Activated CD4-positive, alpha-beta T cell treated with anti-CD3 and anti-CD28 coated beads, Interleukin-2, amount 50 U/mL, for 24 hours (primary cell): ENCODE data around the gene RNGTT.
"Not testable (repeated sequence)": the region's sequence is repeated elsewhere in the genome, so short reads cannot be mapped to it uniquely, and the experiment has no call there.

ENCODE experiments used
- DNase-seq, 2 donors: peaks; one replicate each; pipeline ENCODE4 v3.0.0-alpha.2; 2020; ENCODE audit warnings: low read depth in 1 of 2, low spot score in 1 of 2

RNGTT gene

GRCh38 chr6:88730611-88731011, 232.8 kb downstream of the RNGTT start:
- no peak for DNase-seq

GRCh38 chr6:88728756-88729155, 234.7 kb downstream of the RNGTT start:
- DNase-seq: no peak

GRCh38 chr6:88726409-88726808, 237.0 kb downstream of the RNGTT start:
- DNase-seq: not testable (repeated sequence)

GRCh38 chr6:88725111-88725975, 238.1 kb downstream of the RNGTT start:
- DNase-seq: no peak

GRCh38 chr6:88722686-88723085, 240.7 kb downstream of the RNGTT start:
- DNase-seq: no peak

- not testable (repeated sequence) for DNase-seq
These were observed 247.0 kb downstream of the RNGTT start for GRCh38 chr6:88716399-88716798.

GRCh38 chr6:88712243-88712936, 251.0 kb downstream of the RNGTT start:
- no peak for DNase-seq

GRCh38 chr6:88709819-88710246, 253.6 kb downstream of the RNGTT start:
- DNase-seq: no peak

- no peak for DNase-seq
These were observed 255.1 kb downstream of the RNGTT start for GRCh38 chr6:88708197-88708744.

GRCh38 chr6:88705601-88706000, 257.8 kb downstream of the RNGTT start:
- DNase-seq: no peak

GRCh38 chr6:88704980-88705379, 258.4 kb downstream of the RNGTT start:
- no peak for DNase-seq

GRCh38 chr6:88702956-88703556, 260.4 kb downstream of the RNGTT start:
- no peak for DNase-seq

- DNase-seq: no peak
These were observed 264.8 kb downstream of the RNGTT start for GRCh38 chr6:88698661-88699060.

- DNase-seq: no peak
These were observed 267.5 kb downstream of the RNGTT start for GRCh38 chr6:88695937-88696336.

GRCh38 chr6:88683734-88684133, 279.7 kb downstream of the RNGTT start:
- DNase-seq: no peak

GRCh38 chr6:88680654-88681053, 282.8 kb downstream of the RNGTT start:
- no peak for DNase-seq

GRCh38 chr6:88679841-88680240, 283.6 kb downstream of the RNGTT start:
- DNase-seq: no peak

GRCh38 chr6:88677356-88677755, 286.1 kb downstream of the RNGTT start:
- no peak for DNase-seq

GRCh38 chr6:88671624-88672023, 291.8 kb downstream of the RNGTT start:
- DNase-seq: no peak

GRCh38 chr6:88670369-88670768, 293.0 kb downstream of the RNGTT start:
- DNase-seq: no peak

- DNase-seq: no peak
These were observed 293.9 kb downstream of the RNGTT start for GRCh38 chr6:88669475-88669874.

- DNase-seq: no peak
These were observed 296.5 kb downstream of the RNGTT start for GRCh38 chr6:88666901-88667300.
